ENCODE data around the gene FBXO34. TPM values are rescaled to one million over a fixed set of nuclear protein-coding genes. Genes with fewer than 3 reads are reported as not detected.

FBXO34 gene
- total RNA-seq, 1 donor, result 24.6 TPM

GRCh38 chr14:55254581-55254980 is 16.6 kb upstream of the FBXO34 start:
- no peak overlapping the region for H3K4me3 ChIP-seq (ENCODE audit: insufficient read depth, low read length)
- H3K79me2 ChIP-seq (ENCODE audit: insufficient read depth, low read length), result no peaks in the 10 kb centered on the region
- no peaks in the 10 kb centered on the region for H4K20me1 ChIP-seq (ENCODE audit: insufficient read depth, low read length)
- no peaks in the 10 kb centered on the region for H3K9me3 ChIP-seq (ENCODE audit: low read depth, low read length)
- no peak for TF ChIP-seq CTCF (IDR thresholded peaks at IDR 0.05; ENCODE audit: extremely low read depth, low read depth, low read length)
- H3K4me1 ChIP-seq (ENCODE audit: insufficient read depth, low read length), result no peaks in the 10 kb centered on the region
- H3K36me3 ChIP-seq (ENCODE audit: insufficient read depth, low read length), result no peaks in the 10 kb centered on the region
- peaks cover 33% of the 10 kb centered on the region for H3K27me3 ChIP-seq (ENCODE audit: insufficient read depth, low read length)
- no peak overlapping the region for H3K27ac ChIP-seq (ENCODE audit: low read depth, low read length)
- H2AFZ ChIP-seq (ENCODE audit: low read length), result no peak overlapping the region
- H3K4me2 ChIP-seq (ENCODE audit: insufficient read depth, low read length), result no peak overlapping the region
- no peak for DNase-seq (ENCODE audit: insufficient read length, low spot score, missing footprints)

- no peaks in the 10 kb centered on the region for H3K79me2 ChIP-seq (ENCODE audit: insufficient read depth, low read length)
- no peak overlapping the region for H3K27ac ChIP-seq (ENCODE audit: low read depth, low read length)
- H3K36me3 ChIP-seq (ENCODE audit: insufficient read depth, low read length), result no peaks in the 10 kb centered on the region
- no peaks in the 10 kb centered on the region for H3K4me1 ChIP-seq (ENCODE audit: insufficient read depth, low read length)
- H3K9me3 ChIP-seq (ENCODE audit: low read depth, low read length), result no peaks in the 10 kb centered on the region
- no peak for TF ChIP-seq CTCF (IDR thresholded peaks at IDR 0.05; ENCODE audit: extremely low read depth, low read depth, low read length)
- H3K4me2 ChIP-seq (ENCODE audit: insufficient read depth, low read length), result no peak overlapping the region
- H4K20me1 ChIP-seq (ENCODE audit: insufficient read depth, low read length), result no peaks in the 10 kb centered on the region
- no peak for DNase-seq (ENCODE audit: insufficient read length, low spot score, missing footprints)
- peaks cover 41% of the 10 kb centered on the region for H3K27me3 ChIP-seq (ENCODE audit: insufficient read depth, low read length)
- no peak overlapping the region for H3K4me3 ChIP-seq (ENCODE audit: insufficient read depth, low read length)
- H2AFZ ChIP-seq (ENCODE audit: low read length), result no peak overlapping the region
Measured at GRCh38 chr14:55255979-55256378, 15.2 kb upstream of the FBXO34 start.

- H3K4me2 ChIP-seq (ENCODE audit: insufficient read depth, low read length), result no peak overlapping the region
- no peaks in the 10 kb centered on the region for H3K4me1 ChIP-seq (ENCODE audit: insufficient read depth, low read length)
- H2AFZ ChIP-seq (ENCODE audit: low read length), result no peak overlapping the region
- no peak overlapping the region for H3K4me3 ChIP-seq (ENCODE audit: insufficient read depth, low read length)
- no peak for DNase-seq (ENCODE audit: insufficient read length, low spot score, missing footprints)
- no peaks in the 10 kb centered on the region for H4K20me1 ChIP-seq (ENCODE audit: insufficient read depth, low read length)
- H3K27me3 ChIP-seq (ENCODE audit: insufficient read depth, low read length), result peaks cover 43% of the 10 kb centered on the region
- no peak overlapping the region for H3K27ac ChIP-seq (ENCODE audit: low read depth, low read length)
- H3K36me3 ChIP-seq (ENCODE audit: insufficient read depth, low read length), result no peaks in the 10 kb centered on the region
- no peak for TF ChIP-seq CTCF (IDR thresholded peaks at IDR 0.05; ENCODE audit: extremely low read depth, low read depth, low read length)
- H3K79me2 ChIP-seq (ENCODE audit: insufficient read depth, low read length), result no peaks in the 10 kb centered on the region
- no peaks in the 10 kb centered on the region for H3K9me3 ChIP-seq (ENCODE audit: low read depth, low read length)
Measured at GRCh38 chr14:55256586-55256985, 14.6 kb upstream of the FBXO34 start.

- DNase-seq (ENCODE audit: insufficient read length, low spot score, missing footprints), result no peak
- Histone ChIP-seq H3K4me3 (ENCODE audit: insufficient read depth, low read length) (no peak overlapping the region), H3K79me2 (ENCODE audit: insufficient read depth, low read length) (no peaks in the 10 kb centered on the region), H4K20me1 (ENCODE audit: insufficient read depth, low read length) (no peaks in the 10 kb centered on the region), H3K36me3 (ENCODE audit: insufficient read depth, low read length) (no peaks in the 10 kb centered on the region), H2AFZ (ENCODE audit: low read length) (no peak overlapping the region), H3K4me1 (ENCODE audit: insufficient read depth, low read length) (no peaks in the 10 kb centered on the region), H3K9me3 (ENCODE audit: low read depth, low read length) (no peaks in the 10 kb centered on the region), H3K27me3 (ENCODE audit: insufficient read depth, low read length) (peaks cover 9% of the 10 kb centered on the region), H3K27ac (ENCODE audit: low read depth, low read length) (no peak overlapping the region), H3K4me2 (ENCODE audit: insufficient read depth, low read length) (no peak overlapping the region)
- TF ChIP-seq CTCF (IDR thresholded peaks at IDR 0.05; ENCODE audit: extremely low read depth, low read depth, low read length), result no peak
Measured at GRCh38 chr14:55265197-55265596, 6.0 kb upstream of the FBXO34 start.
